ENCODE measurements around the gene COL2A1. TPM values are rescaled to one million over a fixed set of nuclear protein-coding genes. Genes with fewer than 3 reads are reported as not detected.

The COL2A1 gene
- total and polyA plus RNA-seq, 2 donors = 2.3 TPM; not detected in 1

DNA sequence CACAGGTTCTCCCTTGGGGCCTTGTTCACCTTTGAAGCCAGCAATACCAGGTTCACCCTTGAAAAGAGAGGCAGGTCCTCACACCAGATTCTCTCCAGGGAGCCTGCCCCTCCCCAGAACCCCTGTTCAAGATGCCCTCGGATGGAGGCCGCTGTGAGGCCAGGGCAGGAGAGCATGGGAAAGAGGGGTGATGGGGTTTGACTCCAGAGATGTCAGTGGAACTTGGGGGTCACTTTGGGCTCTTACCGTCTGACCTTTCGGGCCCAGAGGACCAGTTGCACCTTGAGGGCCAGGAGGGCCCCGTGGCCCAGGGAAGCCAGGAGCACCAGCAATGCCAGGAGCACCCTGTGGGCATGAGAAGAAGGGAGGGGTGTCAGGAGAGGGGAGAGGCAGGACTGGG, 17.4 kb downstream of the COL2A1 start:
- WGBS = 96% methylated on average over 5 of the region's 5 CpGs
- Histone ChIP-seq H3K4me3 (ENCODE audit: low read depth, low read length) (no peak overlapping the region), H3K36me3 (ENCODE audit: insufficient read depth) (no peaks in the 10 kb centered on the region), H3K4me1 (ENCODE audit: insufficient read depth) (no peaks in the 10 kb centered on the region), H3K27ac (ENCODE audit: low read depth) (no peak overlapping the region)
- no peak for DNase-seq (ENCODE audit: extremely low spot score)

DNA sequence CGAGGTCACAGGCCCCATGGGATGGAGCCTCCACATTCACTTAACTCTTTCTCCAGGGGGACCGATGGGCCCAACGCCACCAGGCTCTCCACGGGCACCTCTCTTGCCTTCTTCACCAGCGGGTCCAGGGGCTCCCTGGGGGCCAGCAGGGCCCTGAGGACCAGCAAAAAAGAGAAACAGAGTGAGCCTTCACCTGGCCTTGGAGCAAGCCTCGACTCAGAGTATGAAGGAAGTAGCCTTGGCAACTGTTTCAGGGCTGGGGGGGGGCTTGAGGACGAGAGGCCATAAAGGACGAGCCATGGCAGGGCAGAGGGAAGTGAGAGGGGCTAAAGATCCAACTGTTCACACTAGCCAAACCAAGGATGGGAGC, 18.0 kb downstream of the COL2A1 start:
- Histone ChIP-seq H3K4me3 (ENCODE audit: low read depth, low read length) (no peak overlapping the region), H3K36me3 (ENCODE audit: insufficient read depth) (no peaks in the 10 kb centered on the region), H3K27ac (ENCODE audit: low read depth) (no peak overlapping the region), H3K4me1 (ENCODE audit: insufficient read depth) (no peaks in the 10 kb centered on the region)
- WGBS = 88% methylated on average over 8 of the region's 8 CpGs
- DNase-seq (ENCODE audit: extremely low spot score) = no peak

DNA sequence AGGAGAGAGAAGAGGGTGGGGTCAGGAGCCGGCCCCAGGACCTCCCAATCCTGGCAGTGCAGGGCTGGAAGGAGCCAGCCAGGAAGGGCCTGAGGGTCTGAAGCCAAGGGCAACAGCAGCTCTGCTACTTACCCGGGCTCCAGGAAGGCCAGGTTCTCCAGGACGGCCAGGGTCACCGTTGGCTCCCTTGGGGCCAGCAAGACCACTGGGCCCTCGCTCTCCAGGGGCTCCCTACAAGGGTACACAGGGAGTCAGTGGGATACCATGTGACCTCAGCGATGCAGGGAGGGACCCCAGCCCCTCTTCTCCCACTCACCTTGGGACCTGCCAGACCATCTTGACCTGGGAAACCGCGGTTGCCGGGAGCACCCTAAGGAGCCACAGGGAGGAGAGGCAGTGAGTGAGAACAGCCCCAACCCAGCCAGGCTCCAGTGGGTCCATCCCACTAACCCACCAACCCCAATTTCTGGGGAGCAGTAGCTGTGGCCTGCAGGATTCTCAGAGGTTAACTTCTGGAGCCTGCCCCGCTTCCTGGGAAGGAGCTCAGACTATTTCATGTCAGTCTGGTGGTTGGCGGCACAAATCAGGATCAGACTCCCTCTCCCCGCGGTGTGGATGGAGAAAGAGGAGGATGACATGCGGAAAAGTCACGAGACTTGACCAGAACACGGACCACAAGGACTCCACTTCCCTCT, 18.5 kb downstream of the COL2A1 start:
- Histone ChIP-seq H3K4me1 (ENCODE audit: insufficient read depth) (no peaks in the 10 kb centered on the region), H3K4me3 (ENCODE audit: low read depth, low read length) (no peak overlapping the region), H3K36me3 (ENCODE audit: insufficient read depth) (no peaks in the 10 kb centered on the region), H3K27ac (ENCODE audit: low read depth) (no peak overlapping the region)
- DNase-seq (ENCODE audit: extremely low spot score) = no peak
- 94% methylated on average over 16 of the region's 16 CpGs for WGBS

DNA sequence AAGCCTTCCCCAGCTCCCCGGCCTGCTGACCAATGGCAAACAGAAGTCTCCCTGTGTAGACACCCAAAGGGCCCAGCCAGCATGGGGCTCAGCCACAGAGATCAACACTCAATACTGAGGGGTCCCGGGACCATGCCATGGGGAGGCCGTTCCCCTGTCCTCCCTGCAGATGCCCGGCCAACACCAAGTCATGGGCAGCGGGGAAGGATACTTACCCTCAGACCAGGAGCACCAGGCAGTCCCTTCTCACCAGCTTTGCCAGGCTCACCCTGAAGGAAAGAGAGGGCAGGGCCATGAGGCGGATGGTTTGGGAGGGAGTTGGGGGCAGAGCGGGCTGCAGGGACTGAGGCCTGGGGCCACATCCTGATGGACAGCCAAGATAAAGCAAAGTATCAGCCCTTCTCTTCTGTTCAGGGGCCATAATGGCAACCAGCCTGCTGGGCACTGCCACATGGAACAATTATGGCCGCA, 19.9 kb downstream of the COL2A1 start:
- H3K27ac ChIP-seq (ENCODE audit: low read depth) = no peak overlapping the region
- no peak overlapping the region for H3K4me3 ChIP-seq (ENCODE audit: low read depth, low read length)
- 98% methylated on average over 8 of the region's 8 CpGs for WGBS
- H3K4me1 ChIP-seq (ENCODE audit: insufficient read depth) = no peaks in the 10 kb centered on the region
- DNase-seq (ENCODE audit: extremely low spot score) = no peak
- no peaks in the 10 kb centered on the region for H3K36me3 ChIP-seq (ENCODE audit: insufficient read depth)

DNA sequence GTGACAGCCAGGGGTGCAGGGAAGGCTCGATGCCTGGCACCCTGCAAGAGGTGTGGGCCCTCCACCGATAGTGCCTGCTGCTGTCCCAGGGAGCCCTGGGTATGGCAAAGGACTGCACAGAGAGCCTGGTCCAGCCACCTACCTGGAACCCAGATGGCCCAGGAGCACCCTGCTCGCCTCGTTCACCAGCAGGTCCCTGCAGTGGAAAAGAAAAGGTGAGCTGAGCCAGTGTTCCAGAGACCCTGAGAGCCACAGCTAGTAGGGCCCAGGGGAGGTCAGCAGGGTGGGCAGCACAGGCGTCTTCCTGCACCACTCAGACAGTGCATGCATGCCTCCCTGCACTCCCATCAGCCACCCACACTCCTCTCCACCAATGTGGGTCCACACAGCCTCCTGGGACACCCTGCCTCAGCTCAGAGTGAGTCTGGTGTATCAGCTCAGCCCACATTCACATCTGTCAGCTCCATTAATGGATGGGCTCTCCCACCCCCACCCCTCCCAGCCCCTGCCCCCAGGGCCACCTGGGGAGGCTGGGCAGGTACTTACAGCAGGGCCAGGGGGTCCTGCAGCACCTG, 20.6 kb downstream of the COL2A1 start:
- no peak overlapping the region for H3K4me3 ChIP-seq (ENCODE audit: low read depth, low read length)
- no peaks in the 10 kb centered on the region for H3K36me3 ChIP-seq (ENCODE audit: insufficient read depth)
- DNase-seq (ENCODE audit: extremely low spot score) = no peak
- WGBS = 97% methylated on average over 5 of the region's 5 CpGs
- H3K27ac ChIP-seq (ENCODE audit: low read depth) = no peak overlapping the region
- H3K4me1 ChIP-seq (ENCODE audit: insufficient read depth) = no peaks in the 10 kb centered on the region

DNA sequence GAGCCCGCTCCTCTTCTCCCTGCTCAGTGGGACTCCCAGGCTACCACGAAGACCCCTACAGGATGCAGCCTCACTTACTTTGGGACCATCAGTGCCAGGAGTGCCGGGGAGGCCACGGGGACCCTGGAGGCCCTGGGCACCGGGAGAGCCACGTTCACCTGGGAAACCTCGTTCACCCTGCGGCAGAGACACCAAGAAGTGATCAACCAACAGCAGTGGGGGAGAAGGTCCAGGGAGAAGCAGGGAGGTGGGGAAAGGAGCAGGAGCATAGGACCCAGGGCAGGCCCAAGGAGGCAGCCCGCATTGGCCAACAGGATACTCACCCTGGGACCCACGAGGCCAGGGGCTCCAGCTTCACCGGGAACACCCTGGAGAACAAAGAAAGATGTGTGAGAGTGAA, 21.5 kb downstream of the COL2A1 start:
- DNase-seq (ENCODE audit: extremely low spot score) = no peak
- no peaks in the 10 kb centered on the region for H3K4me1 ChIP-seq (ENCODE audit: insufficient read depth)
- H3K36me3 ChIP-seq (ENCODE audit: insufficient read depth) = no peaks in the 10 kb centered on the region
- H3K4me3 ChIP-seq (ENCODE audit: low read depth, low read length) = no peak overlapping the region
- WGBS = 94% methylated on average over 11 of the region's 11 CpGs
- H3K27ac ChIP-seq (ENCODE audit: low read depth) = no peak overlapping the region

DNA sequence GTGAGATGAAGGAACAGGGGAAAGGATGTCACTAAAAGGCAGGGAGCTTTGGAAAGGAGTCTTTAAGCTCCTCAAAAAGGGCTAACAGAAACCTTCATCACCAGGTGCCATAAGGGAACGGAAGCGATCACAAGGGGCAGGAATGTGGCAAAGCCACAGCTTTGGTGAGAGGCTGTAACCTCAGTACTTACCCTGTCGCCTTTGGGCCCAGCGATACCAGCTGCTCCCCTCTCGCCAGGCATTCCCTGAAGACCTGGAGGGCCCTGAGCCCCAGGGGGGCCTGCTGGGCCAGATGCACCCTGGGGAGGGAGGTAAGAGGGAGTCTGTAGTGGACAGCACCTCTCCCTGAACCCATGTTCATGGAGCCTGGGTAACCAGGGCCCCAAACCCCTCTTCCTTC, 22.0 kb downstream of the COL2A1 start:
- DNase-seq (ENCODE audit: extremely low spot score) = no peak
- 78% methylated on average over 5 of the region's 5 CpGs for WGBS
- no peaks in the 10 kb centered on the region for H3K4me1 ChIP-seq (ENCODE audit: insufficient read depth)

DNA sequence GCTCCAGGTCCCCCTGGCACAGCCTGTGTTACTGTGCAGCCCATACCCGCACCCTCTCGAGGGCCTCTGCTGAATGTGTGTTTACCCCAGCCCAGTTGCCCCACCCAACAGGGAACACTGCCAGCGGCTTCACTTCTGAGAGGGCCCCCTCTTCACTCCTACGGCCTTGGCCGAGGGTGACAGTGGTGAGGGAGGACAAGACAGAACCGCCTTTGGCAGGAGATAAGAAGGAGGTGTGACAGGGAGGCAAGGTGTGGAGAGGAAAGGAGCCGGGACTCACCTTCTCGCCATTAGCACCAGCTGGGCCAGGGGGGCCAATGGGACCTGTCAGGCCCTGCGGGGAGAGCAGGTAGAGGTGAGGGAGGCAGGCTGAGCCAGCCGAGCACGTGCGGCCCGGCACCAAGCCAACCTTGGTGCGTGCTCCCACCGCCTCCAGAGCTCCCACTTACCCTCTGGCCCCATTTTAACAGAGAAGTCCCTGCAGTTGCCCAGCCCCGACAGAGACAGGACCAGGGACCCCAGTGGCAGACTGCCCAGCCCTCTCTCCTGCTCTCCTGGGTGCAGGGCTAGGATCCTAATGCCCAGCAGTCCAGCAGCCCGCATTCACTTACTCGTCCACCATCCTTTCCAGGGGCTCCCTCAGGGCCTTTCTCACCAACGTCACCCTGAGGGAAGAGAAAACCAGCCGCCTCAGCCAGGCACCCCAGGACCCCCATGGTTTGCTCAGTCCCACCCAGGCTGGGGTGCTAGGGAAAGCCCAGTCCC, 22.6 kb downstream of the COL2A1 start:
- no peak for DNase-seq (ENCODE audit: extremely low spot score)
- no peaks in the 10 kb centered on the region for H3K36me3 ChIP-seq (ENCODE audit: insufficient read depth)
- H3K27ac ChIP-seq (ENCODE audit: low read depth) = no peak overlapping the region
- H3K4me1 ChIP-seq (ENCODE audit: insufficient read depth) = no peaks in the 10 kb centered on the region
- H3K4me3 ChIP-seq (ENCODE audit: low read depth, low read length) = no peak overlapping the region
- WGBS = 67% methylated on average over 20 of the region's 20 CpGs

More for the DNA sequence above, 22.0 kb downstream of the COL2A1 start:
- Histone ChIP-seq H3K27ac (ENCODE audit: low read depth) (no peak overlapping the region), H3K4me3 (ENCODE audit: low read depth, low read length) (no peak overlapping the region), H3K36me3 (ENCODE audit: insufficient read depth) (no peaks in the 10 kb centered on the region)

DNA sequence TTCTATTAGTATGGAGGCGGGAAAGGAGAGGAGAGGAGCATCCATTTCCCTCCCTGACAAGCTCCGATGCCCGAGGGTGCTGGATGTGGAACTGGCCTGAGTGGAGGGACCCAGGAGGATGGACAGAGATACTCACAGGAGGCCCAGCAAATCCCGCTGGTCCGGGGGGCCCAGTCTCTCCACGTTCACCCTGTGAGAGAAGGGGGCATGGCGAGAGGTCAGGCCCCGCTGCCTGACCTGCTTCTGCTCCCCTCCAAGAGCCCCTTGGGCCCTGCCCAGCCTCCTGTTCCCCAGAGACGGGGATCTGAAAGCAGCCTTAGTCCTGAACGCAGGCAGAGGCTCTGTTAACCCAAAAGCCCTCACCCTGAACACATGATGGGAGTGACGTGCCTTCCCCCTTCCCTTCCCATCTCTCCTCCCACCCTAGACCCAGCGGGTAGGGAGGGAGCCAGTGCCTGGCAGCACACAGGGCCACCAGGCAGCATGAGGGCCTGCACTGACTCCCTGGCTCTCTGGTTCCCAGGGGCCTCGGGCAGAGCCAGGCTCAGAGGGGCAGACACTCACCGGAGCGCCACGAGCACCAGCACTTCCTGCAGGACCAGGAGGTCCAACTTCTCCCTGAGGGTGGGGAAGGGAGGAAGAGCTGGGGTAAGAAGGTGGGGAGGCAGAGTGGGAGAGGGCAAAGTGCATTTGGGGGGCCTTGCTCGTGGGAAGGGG, 23.3 kb downstream of the COL2A1 start:
- DNase-seq (ENCODE audit: extremely low spot score) = no peak
- no peaks in the 10 kb centered on the region for H3K4me1 ChIP-seq (ENCODE audit: insufficient read depth)
- no peak overlapping the region for H3K4me3 ChIP-seq (ENCODE audit: low read depth, low read length)
- 81% methylated on average over 17 of the region's 17 CpGs for WGBS
- no peaks in the 10 kb centered on the region for H3K36me3 ChIP-seq (ENCODE audit: insufficient read depth)
- no peak overlapping the region for H3K27ac ChIP-seq (ENCODE audit: low read depth)

DNA sequence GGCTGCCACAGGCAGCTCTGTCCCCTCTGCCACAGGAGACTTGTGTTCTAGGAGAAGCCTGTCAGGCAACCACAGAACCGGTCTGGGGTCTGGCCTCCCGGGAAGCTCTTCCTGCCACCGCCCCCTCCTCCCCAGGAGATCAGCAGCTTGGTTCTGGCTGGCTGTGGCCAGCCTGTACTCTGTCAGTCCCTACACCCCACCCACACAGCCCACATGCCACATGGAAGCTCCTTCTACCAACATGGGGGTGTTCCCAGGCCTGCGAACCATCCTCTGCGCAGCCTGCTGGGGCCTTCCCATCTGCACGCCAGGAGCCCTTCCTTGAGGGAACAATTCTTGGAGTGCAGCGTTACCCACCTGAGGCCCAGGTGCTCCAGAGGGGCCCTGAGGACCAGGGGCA, 24.1 kb downstream of the COL2A1 start:
- H3K4me3 ChIP-seq (ENCODE audit: low read depth, low read length) = no peak overlapping the region
- DNase-seq (ENCODE audit: extremely low spot score) = no peak
- 90% methylated on average over 7 of the region's 7 CpGs for WGBS
- no peaks in the 10 kb centered on the region for H3K36me3 ChIP-seq (ENCODE audit: insufficient read depth)
- H3K4me1 ChIP-seq (ENCODE audit: insufficient read depth) = no peaks in the 10 kb centered on the region
- no peak overlapping the region for H3K27ac ChIP-seq (ENCODE audit: low read depth)

DNA sequence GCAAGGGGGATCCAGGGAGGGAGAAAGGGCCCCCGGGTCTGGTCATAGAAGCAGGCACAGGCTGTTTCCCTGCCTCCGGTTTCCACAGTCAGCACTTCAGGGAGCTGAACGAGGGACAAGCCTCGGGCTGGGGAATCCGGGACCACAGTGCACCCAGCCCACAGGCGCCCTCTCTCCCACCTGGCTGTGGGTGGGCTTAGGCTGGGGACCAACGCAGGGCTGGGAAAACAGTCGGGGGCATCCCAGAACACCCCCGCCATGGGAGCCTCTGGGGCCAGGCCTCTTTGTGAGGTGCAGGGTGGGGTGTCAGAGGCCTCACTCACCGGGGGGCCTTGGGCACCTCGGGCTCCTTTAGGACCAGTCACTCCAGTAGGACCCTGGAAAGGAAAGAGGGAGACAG, 24.6 kb downstream of the COL2A1 start:
- H3K36me3 ChIP-seq (ENCODE audit: insufficient read depth) = no peaks in the 10 kb centered on the region
- 91% methylated on average over 11 of the region's 11 CpGs for WGBS
- no peak overlapping the region for H3K27ac ChIP-seq (ENCODE audit: low read depth)
- H3K4me1 ChIP-seq (ENCODE audit: insufficient read depth) = no peaks in the 10 kb centered on the region
- no peak for DNase-seq (ENCODE audit: extremely low spot score)
- no peak overlapping the region for H3K4me3 ChIP-seq (ENCODE audit: low read depth, low read length)

DNA sequence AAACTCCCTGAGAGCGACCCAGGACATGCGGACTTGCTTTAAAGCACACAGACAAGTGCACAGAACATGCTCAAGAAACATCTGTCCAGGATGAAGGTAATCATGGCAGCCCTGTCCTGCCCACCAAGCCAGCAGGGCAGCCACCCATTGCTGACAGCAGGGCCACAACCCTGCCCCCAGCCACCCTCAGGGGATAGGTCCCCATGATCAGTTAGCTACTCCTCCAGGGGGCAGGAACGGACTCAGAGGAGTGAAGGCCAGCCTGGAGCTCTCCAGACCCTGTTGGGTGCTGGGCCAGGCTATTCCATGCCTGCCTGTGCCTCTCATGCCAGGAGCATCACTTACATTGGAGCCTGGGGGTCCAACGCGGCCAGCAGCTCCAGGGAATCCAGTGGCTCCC, 25.1 kb downstream of the COL2A1 start:
- Histone ChIP-seq H3K4me3 (ENCODE audit: low read depth, low read length) (no peak overlapping the region), H3K4me1 (ENCODE audit: insufficient read depth) (no peaks in the 10 kb centered on the region), H3K36me3 (ENCODE audit: insufficient read depth) (no peaks in the 10 kb centered on the region), H3K27ac (ENCODE audit: low read depth) (no peak overlapping the region)
- DNase-seq (ENCODE audit: extremely low spot score) = no peak
- 93% methylated on average over 5 of the region's 5 CpGs for WGBS

DNA sequence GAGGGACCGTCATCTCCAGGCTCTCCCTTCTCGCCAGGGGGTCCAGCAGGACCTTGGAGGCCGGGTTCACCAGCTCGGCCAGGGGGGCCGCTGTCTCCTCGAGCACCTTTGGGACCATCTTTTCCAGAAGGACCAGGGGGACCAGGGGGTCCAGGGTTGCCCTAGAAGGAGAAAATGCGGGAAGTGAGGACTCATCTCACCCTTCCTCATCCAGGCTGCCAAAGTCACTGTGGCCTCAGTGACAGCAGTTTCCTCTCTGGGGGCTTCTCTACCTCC, 25.7 kb downstream of the COL2A1 start:
- no peak for DNase-seq (ENCODE audit: extremely low spot score)

More for the DNA sequence above, 25.7 kb downstream of the COL2A1 start:
- 92% methylated on average over 7 of the region's 7 CpGs for WGBS
- H3K4me3 ChIP-seq (ENCODE audit: low read depth, low read length) = no peak overlapping the region
- H3K27ac ChIP-seq (ENCODE audit: low read depth) = no peak overlapping the region
- H3K36me3 ChIP-seq (ENCODE audit: insufficient read depth) = no peaks in the 10 kb centered on the region
- no peaks in the 10 kb centered on the region for H3K4me1 ChIP-seq (ENCODE audit: insufficient read depth)

All from urinary bladder (tissue), 4 donors.